SW480 (cell line): Measurements from ENCODE around the gene PAPSS2.
"Not testable (repeated sequence)": the region's sequence is repeated elsewhere in the genome, so short reads cannot be mapped to it uniquely, and the experiment has no call there.

Experiments used
- DNase-seq: peaks from one replicate; pipeline ENCODE4 v3.0.0-alpha.2; 2016; ENCODE audit warnings: low spot score

Gene PAPSS2

DNA sequence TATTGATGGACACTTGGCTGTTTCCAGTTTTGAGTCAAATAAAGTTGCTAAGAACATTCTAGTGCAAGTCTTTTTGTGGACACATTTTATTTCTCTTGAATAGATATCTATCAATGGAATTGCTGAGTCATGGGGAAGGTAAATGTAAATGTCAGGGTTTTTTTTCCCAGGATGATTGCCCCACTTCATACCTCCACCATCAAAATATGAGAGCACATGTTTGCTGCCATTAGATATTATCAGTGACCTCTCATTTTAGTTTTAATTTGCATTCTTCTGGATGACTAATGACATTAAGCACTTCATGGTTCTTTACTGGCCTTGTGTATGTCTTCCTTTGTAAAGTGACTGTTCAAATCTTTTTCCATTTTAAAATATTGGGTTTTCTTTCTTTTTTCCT, 45.7 kb downstream of the PAPSS2 start:
- no peak for DNase-seq

DNA sequence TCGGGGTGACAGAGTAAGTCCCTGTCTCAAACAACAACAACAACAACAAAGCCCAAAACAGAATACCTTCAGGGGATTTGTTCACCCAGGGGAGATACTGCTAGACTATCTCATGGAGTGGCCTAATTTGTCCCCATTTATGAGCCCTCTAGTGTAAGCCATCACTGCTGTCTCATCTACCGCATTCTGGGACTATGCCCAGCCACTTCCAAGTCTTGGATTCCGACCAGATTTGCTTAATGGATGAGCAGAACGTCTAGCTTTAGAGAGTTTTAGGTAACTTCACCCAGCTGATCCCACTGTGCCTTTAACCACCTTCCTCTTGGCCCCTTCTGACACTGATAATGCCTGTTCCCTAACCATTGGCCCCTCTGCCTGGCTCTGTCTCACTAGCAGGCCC, 47.1 kb downstream of the PAPSS2 start:
- no peak for DNase-seq

DNA sequence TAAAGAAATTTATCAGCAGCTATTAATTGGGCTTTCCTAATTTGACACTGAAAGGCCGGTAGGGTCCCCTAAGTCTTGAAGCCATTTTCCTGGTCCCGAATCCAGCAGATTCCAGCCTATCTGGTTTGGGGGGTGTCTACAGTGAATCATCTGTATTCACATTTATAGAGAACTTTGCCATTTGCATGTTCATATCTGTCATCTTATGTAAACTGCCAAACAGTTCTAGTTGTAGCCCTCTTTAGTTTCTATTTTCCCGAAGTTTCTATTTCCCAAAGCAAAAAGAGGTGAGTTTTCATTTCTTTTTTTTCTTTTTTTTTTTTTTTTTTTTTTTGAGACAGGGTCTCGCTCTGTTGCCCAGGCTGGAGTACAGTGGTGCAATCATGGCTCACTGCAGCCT, 47.6 kb downstream of the PAPSS2 start:
- DNase-seq: no peak

DNA sequence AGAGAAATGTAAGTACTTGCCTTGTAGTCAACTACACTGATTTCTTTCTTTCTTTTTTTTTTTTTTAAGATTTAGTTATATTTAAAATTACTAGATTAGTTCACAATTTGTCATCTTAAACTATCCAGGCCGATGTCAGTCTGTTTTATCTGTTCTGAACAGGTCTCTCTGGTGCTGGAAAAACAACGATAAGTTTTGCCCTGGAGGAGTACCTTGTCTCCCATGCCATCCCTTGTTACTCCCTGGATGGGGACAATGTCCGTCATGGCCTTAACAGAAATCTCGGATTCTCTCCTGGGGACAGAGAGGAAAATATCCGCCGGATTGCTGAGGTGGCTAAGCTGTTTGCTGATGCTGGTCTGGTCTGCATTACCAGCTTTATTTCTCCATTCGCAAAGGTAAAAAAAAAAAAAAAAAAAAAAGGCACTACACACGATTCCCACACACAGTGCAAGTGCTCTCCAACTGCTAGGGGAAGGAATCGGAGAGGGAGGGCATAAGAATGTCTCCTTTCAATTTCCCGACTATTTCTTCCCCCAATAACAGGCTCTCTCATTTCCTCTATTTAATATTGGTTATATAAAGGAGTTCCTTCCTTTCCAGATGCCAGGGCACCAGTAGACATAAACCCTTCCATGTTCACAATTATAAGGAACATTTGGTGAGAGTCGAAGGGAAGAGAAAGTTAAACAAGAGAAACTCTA, 53.4 kb downstream of the PAPSS2 start:
- DNase-seq: no peak

DNA sequence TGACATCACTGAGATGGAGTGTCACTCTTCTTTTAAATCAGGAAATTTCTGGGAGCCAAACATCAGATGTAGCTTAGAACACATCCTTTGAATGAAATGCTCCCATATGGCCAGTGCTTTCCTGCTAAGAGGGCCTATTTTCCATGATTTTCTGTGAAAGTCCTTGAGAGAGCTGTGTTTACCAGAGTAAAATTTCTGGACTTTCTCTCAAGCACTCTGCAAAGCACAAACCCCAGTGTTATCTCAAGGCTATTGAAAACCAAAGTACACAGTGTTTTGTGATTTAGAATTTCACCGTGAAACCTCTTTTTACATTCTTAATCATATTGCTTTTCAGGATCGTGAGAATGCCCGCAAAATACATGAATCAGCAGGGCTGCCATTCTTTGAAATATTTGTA, 54.0 kb downstream of the PAPSS2 start:
- DNase-seq: no peak

DNA sequence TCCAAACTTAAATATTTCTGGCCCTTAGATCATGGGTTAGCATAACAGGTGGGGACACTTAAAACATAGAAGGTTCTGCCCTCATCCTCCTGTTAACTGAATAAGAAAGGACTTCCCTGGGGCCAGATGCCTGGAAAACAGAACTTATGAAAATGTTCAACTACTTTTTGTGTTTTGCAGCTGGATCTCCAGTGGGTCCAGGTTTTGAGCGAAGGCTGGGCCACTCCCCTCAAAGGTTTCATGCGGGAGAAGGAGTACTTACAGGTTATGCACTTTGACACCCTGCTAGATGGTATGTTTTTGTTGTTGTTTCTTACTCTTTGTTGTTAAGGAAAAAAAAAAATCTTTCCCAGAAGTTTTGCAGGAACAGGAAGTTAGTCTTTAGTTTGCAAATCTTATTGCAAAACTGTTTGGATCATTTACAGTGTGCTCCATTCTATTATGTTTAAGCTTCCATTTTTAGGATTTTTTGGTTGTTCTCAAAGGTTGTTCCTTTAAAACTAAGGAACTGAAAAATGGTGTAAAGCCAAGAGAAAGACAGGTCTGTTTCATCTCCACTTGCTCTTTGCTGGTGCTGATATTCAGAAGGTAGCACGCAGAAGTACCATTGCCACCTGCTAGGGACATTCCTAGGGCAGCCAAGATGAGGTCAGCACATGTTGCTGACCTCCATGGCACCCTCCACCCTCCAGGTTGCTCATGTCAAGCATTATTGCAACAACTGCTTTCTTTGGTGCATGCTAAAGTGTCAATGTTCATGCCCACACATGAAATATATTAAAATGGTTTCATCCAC, 56.1 kb downstream of the PAPSS2 start:
- DNase-seq: no peak

DNA sequence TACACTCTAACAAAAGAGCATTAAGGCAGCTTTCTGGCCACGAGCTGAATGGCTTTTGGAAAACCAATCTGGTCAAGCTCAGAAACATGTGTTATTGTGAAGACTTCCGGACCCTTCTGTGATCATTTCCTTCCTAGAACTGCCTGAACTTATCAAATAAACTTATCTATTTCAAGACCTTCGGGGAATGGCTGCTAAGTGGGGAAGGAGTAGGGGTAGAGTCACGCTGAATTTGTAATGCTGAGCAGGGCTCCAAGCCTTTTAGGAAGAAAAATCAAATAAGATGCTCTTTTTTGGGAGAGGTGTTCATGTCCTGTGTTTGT, 56.6 kb downstream of the PAPSS2 start:
- no peak for DNase-seq

DNA sequence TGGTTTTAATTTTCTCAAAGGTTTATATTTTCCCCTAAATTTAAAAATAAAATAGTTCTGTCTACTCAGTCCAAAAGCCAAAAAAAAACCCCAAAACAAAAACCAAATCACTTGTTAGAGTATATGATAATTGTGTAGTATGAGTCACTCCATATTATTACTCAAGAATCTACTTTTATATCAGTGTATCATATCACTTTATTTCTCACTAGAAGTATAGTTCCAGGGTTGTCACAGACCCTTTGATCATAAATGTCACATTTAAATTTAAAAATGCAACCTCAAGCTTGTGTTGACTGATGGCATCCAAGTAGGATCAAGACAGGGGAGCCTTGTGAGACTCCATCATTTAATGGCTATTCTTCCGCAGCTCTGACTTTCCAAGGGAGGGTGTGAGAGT, 61.0 kb downstream of the PAPSS2 start:
- DNase-seq: no peak

DNA sequence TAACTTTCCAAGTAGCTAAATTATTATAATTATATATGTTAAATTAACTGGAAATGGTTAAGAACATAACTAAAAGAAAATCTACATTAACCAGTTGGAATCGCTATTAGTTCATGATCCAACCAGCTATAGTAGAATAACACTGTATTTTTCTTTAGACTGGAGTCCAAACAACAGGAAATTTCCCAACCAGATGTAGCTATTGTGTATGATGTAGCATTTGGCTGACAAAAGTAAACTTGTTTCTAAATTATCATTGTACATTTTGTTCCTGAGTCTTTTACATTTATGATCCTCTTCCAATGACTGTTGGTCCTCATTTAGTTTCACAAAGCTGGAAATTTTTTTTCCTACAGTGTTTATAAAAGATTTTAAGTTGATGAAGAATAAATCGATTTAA, 62.1 kb downstream of the PAPSS2 start:
- DNase-seq: no peak

DNA sequence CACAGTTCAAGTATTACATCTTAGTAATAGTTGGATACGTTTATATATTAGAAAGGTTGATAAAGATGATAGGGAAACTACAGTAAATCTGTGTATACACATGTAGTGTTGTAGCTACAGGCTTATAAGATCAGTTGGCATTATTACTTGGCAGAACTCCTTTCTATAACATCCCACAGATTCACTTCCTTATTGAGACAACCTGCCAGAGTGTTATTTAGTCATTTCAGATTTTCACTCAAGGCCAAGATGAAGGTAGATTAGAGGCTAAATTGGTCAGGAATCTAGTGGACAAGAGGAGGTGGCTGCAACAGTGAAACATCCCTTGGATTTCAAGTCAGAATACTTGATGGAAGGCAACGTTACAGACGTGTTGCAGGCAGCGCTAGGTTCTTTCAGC, 63.0 kb downstream of the PAPSS2 start:
- DNase-seq: no peak

DNA sequence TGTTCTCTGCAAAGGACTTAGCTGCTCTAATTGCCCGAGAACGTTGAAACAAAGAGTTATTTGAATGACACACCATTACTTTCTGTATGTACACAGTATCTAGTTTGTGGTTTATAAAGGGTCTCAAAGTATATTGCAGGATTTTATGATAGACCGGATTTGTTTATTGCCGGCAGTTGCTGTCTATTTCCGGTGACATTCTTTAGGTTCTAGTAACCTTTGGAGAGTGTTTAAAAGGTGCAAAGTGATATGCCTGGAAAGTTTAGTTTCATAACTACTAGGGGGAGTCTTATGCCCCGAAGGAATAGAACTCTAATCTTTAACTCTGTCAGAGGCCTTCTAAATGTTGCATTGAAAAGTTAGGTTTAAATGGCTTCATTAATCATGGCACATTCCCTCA, 63.8 kb downstream of the PAPSS2 start:
- DNase-seq: peak; percentile 16

DNA sequence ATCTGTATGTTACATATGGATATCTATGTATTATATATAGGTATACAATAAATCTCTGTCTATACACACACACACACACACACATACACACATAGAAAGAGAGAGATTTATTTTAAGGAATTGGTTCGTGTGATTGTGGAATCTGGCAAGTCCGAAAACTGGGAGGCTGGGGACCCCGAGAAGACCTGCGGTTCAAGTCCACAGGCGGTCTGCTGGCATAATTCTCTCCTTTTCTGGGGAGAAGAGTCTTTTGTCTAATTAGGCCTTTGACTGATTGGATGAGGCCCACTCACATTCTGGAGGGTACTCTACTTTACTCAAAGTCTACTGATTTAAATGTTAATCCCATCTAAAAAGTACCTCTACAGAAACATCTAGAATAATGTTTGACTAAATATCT, 65.1 kb downstream of the PAPSS2 start:
- DNase-seq: no peak

DNA sequence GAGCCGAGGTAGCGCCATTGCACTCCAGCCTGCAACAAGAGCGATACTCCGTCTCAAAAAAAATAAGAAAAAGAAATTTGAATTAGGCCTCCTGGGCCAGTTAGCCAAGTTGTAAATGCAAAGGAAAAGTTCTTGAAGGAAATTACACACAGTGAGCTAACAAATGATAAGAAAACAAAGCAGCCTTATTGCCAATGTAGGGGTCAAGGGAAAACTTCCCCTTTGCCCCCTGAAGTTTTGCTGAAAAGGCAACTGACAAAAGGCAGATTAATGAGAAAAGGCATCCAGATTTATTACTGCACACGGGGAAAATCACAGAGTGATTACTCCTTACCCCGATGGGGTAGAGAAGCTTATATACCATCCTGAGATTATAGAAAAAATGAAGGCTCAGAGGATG, 70.3 kb downstream of the PAPSS2 start:
- no peak for DNase-seq

DNA sequence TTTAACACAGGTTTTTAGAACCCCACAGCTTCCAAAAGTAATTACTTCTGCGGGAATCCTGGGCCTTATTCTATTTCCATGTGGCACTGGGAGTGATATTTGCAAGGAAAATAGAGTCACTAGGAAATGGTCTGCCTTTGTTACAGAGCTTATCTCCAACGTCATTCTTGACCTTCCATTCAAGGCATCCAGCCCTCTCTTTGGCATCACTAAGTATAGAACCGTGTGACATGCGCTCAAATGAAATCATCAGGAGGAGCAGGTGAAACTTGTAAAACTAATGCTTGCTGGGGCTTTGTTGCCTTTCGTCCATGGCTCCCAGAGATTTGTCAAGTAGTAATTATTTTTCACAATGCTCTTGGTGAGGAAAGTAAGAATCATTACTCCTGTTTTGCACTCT, 73.4 kb downstream of the PAPSS2 start:
- no peak for DNase-seq

DNA sequence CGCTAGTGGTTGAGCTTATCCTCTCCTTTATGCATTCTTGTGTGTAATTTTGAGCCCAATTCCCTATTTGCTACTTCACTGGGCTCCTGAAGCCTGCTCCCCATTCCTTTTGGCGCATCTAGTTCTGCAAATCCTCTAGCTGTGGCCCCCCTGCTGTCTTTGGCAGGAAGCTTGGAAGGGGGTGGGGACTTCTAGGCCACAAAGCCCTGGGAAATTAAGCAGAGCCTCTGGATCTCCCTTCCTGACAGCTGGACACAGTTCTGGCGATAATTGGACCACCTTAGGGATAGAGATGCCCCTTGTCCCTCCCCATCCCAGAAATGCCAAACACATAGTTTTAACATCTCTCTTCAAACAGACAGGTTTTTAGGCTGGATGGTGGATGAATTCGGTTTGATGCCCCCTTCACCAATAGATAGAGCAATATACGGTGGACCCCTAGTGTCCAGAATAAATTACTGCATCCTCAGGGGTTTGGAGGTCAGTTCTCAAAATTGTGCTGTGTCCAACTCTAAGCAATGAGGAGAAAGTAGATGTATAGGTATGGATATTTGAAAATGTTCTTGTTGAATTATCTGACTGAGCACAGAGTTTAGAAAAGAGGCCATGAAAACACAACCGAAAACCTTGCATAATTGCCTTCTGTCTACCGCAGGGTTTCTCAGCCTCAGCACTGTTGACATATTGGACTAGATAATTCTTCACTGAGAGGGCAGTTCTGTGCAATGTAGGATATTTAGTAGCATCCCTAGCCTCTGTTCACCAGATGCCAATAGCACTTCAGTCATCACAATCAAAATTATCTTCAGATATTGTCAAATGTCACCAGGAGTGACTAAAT, 75.5 kb downstream of the PAPSS2 start:
- DNase-seq: peak; percentile 45

DNA sequence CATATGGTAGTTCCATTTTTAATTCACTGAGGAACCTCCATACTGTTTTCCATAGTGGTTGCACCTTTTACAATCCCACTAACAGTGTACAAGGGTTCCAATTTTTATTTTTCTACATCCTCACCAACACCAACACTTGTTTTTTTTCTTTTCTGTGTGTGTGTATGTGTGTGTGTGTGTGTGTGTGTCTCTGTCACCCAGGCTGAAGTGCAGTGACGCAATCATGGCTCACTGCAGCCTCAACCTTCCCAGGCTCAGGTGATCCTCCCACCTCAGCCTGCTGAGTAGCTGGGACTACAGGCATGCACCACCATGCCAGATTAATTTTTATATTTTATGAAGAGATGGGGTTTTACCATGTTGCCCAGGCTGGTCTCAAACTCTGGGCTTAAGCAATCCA, 78.6 kb downstream of the PAPSS2 start:
- not testable (repeated sequence) for DNase-seq

DNA sequence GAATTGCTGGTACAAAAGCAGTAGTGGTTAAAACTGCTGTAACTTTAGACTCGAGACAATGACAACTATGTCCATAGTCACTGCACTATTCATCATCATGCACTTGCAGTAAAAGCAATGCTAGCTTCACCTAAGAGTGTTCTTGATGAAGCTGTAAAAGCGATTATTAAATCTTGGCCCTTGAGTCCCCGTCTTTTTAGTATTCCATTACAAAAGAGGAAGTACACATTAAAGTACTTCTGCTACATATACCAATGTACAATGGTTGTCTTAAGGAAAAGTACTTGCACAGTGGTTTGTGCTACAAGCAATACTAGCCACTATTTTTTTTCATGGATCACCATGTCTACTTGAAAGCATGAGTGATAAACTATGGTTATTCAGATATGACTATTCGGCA, 80.0 kb downstream of the PAPSS2 start:
- DNase-seq: no peak

DNA sequence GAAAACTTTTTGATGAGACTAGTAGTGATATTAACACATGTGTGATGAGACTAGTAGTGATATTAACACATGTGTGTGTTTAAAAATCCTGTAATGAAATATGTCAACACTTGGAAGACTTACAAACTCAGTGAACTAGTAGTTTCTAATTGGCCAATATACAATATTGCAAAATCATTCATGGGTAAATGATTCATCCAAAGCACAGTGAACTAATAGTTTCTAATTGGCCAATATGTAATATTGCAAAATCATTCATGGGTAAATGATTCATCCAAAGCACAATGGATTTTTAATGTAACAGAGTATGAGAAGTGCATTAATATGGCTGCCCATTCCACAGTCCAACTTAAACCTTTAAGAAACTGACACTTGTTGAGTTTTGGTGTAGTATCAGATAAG, 80.6 kb downstream of the PAPSS2 start:
- no peak for DNase-seq

DNA sequence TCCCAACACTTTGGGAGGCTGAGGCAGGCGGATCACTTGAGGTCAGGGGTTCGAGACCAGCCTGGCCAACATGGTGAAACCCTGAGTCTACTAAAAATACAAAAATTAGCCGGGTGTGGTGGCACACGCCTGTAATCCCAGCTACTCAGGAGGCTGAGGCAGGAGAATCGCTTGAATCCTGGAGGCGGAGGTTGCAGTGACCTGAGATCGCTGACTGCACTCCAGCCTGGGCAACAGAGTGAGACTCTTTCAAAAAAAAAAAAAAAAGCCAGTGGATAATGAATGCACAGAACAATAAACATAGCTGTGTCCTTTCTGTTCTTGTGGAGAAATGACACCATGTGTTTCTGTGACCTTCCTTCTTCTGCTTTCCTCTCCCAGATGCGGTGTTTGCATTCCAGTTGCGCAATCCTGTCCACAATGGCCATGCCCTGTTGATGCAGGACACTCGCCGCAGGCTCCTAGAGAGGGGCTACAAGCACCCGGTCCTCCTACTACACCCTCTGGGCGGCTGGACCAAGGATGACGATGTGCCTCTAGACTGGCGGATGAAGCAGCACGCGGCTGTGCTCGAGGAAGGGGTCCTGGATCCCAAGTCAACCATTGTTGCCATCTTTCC, 83.4 kb downstream of the PAPSS2 start:
- not testable (repeated sequence) for DNase-seq

DNA sequence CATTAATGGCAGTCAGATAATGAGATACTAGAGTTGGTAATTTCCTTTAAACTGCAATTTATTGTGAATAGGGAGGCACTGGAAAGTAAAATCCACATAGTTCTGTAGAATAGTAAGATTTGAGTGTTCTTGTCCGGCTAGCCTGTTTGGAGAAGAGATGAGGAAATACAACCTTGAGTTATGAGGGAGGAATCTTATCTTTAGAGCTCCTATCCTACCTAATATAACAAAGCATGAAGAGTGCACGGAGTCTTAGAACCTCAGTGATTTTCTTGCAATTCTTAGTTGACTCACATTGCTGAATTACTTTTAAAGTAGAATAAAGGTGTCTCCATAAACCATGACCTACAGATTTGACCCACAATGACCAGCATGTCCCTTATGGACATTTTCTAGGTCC, 84.9 kb downstream of the PAPSS2 start:
- no peak for DNase-seq

DNA sequence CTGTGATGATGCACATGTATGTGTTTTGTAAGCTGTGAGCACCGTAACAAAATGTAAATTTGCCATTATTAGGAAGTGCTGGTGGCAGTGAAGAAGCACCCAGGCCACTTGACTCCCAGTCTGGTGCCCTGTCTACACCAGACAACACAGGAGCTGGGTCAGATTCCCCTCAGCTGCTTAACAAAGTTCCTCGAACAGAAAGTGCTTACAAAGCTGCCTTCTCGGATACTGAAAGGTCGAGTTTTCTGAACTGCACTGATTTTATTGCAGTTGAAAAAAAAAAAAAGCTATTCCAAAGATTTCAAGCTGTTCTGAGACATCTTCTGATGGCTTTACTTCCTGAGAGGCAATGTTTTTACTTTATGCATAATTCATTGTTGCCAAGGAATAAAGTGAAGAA, 87.2 kb downstream of the PAPSS2 start:
- DNase-seq: no peak

DNA sequence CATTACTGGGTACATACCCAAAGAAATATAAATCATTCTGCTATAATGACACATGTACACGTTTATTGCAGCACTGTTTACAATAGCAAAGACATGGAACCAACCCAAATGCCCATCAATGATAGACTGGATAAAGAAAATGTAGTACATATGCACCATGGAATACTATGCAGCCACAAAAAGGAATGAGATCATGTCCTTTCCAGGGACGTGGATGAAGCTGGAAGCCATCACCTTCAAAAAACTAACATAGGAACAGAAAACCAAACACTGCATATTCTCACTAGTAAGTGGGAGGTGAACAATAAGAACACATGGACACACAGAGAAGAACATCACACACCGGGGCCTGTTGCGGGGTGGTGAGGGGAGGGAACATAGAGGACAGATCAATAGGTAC, 88.6 kb downstream of the PAPSS2 start:
- DNase-seq: not testable (repeated sequence)
